ENCODE results near the gene STIP1. TPM values are rescaled to one million over a fixed set of nuclear protein-coding genes. Genes with fewer than 3 reads are reported as not detected.

Gene STIP1
- total RNA-seq, 1 experiment from 2014 or later: 297 TPM

- Mint-ChIP-seq H3K36me3 (ENCODE audit: insufficient read depth, unreplicated experiment) (peaks cover 83% of the 10 kb centered on the region), H3K27ac (ENCODE audit: unreplicated experiment) (peak overlapping the region; percentile 39), H3K27me3 (ENCODE audit: insufficient read depth, unreplicated experiment) (no peaks in the 10 kb centered on the region), H3K4me3 (ENCODE audit: unreplicated experiment) (no peak overlapping the region), H3K9me3 (ENCODE audit: unreplicated experiment) (no peaks in the 10 kb centered on the region), H3K4me1 (ENCODE audit: low read depth, unreplicated experiment) (no peaks in the 10 kb centered on the region)
- Histone ChIP-seq H3K9me3 (no peaks in the 10 kb centered on the region), H3K36me3 (ENCODE audit: control insufficient read depth, insufficient read depth, low read length) (peaks cover 5% of the 10 kb centered on the region), H3K27me3 (replicated peaks; ENCODE audit: control insufficient read depth, insufficient read depth, low read length) (no peaks in the 10 kb centered on the region), H3K4me3 (ENCODE audit: low read depth, low read length) (no peak overlapping the region), H3K4me1 (no peaks in the 10 kb centered on the region)
- no TSS peak for BruUV-seq (replicated peaks)
- POLR2A ChIA-PET: interaction anchor here (0.6 to 1.9 kb wide), 4 partner anchors 19 to 113 kb away, joined by 3 to 7 read pairs (median 6); partner anchors contain the start of genes ESRRA, PRDX5 and STIP1
- intact Hi-C loops (cut with micrococcal nuclease; ENCODE audit: unreplicated experiment): loop anchor here (1.0 kb wide), 1 partner anchor 30 kb away; the partner anchor contains the start of gene VEGFB
- TF ChIP-seq CTCF (IDR thresholded peaks at IDR 0.05; ENCODE audit: insufficient read depth in 1 of 2, low read depth in 1 of 2, low read length in 1 of 2, severe bottlenecking in 1 of 2, unreplicated experiment in 1 of 2): peak; percentile 59 to 74
- CTCF ChIA-PET: interaction anchor here (0.5 to 1.3 kb wide), 11 partner anchors 9 to 132 kb away, joined by 3 to 9 read pairs (median 5); partner anchors contain the start of genes NUDT22, STIP1 and TRPT1
- DNase-seq: peak; percentile 69 to 71
These were observed 18.6 kb downstream of the STIP1 start for GRCh38 chr11:64204464-64204989.

- intact Hi-C loops (cut with micrococcal nuclease; ENCODE audit: unreplicated experiment): no loop called here
- H3K4me1 Mint-ChIP-seq (ENCODE audit: low read depth, unreplicated experiment): no peaks in the 10 kb centered on the region
- TF ChIP-seq CTCF (IDR thresholded peaks at IDR 0.05; ENCODE audit: insufficient read depth in 1 of 2, low read depth in 1 of 2, low read length in 1 of 2, severe bottlenecking in 1 of 2, unreplicated experiment in 1 of 2): no peak
- no peak within 1 kb of the TSS for H3K4me3 Mint-ChIP-seq (ENCODE audit: unreplicated experiment)
- no peak within 1 kb of the TSS for H3K27ac Mint-ChIP-seq (ENCODE audit: unreplicated experiment)
- no peak for DNase-seq
- Histone ChIP-seq H3K27me3 (replicated peaks; ENCODE audit: control insufficient read depth, insufficient read depth, low read length) (no peaks in the 10 kb centered on the region), H3K4me1 (no peaks in the 10 kb centered on the region), H3K36me3 (ENCODE audit: control insufficient read depth, insufficient read depth, low read length) (peaks cover 5% of the 10 kb centered on the region), H3K4me3 (ENCODE audit: low read depth, low read length) (no peak within 1 kb of the TSS), H3K9me3 (no peaks in the 10 kb centered on the region)
- ChIA-PET POLR2A (no interaction called here), CTCF (interaction anchor here (1.1 kb wide), 1 partner anchor 25 kb away, joined by 3 read pairs; no protein-coding TSS in a partner anchor)
- no peaks in the 10 kb centered on the region for H3K9me3 Mint-ChIP-seq (ENCODE audit: unreplicated experiment)
- no peaks in the 10 kb centered on the region for H3K27me3 Mint-ChIP-seq (ENCODE audit: insufficient read depth, unreplicated experiment)
- peaks cover 83% of the 10 kb centered on the region for H3K36me3 Mint-ChIP-seq (ENCODE audit: insufficient read depth, unreplicated experiment)
- BruUV-seq (replicated peaks): no TSS peak
These were observed 20.7 kb downstream of the STIP1 start, which contains the start of gene FERMT3 for GRCh38 chr11:64206457-64207255. TSS of gene FERMT3 (plus strand) at chr11:64206721. CDS start at chr11:64207365, 644 bp downstream.

- no peak for TF ChIP-seq CTCF (IDR thresholded peaks at IDR 0.05; ENCODE audit: insufficient read depth in 1 of 2, low read depth in 1 of 2, low read length in 1 of 2, severe bottlenecking in 1 of 2, unreplicated experiment in 1 of 2)
- Histone ChIP-seq H3K27me3 (replicated peaks; ENCODE audit: control insufficient read depth, insufficient read depth, low read length) (no peaks in the 10 kb centered on the region), H3K36me3 (ENCODE audit: control insufficient read depth, insufficient read depth, low read length) (peaks cover 1% of the 10 kb centered on the region), H3K9me3 (no peaks in the 10 kb centered on the region), H3K4me1 (no peaks in the 10 kb centered on the region), H3K4me3 (ENCODE audit: low read depth, low read length) (no peak overlapping the region)
- no TSS peak for BruUV-seq (replicated peaks)
- Mint-ChIP-seq H3K27me3 (ENCODE audit: insufficient read depth, unreplicated experiment) (no peaks in the 10 kb centered on the region), H3K27ac (ENCODE audit: unreplicated experiment) (no peak overlapping the region), H3K9me3 (ENCODE audit: unreplicated experiment) (no peaks in the 10 kb centered on the region), H3K36me3 (ENCODE audit: insufficient read depth, unreplicated experiment) (peaks cover 79% of the 10 kb centered on the region), H3K4me3 (ENCODE audit: unreplicated experiment) (no peak overlapping the region), H3K4me1 (ENCODE audit: low read depth, unreplicated experiment) (no peaks in the 10 kb centered on the region)
- CTCF ChIA-PET: no interaction called here
- no peak for DNase-seq
- intact Hi-C loops (cut with micrococcal nuclease; ENCODE audit: unreplicated experiment): no loop called here
- POLR2A ChIA-PET: interaction anchor here (0.6 kb wide), 1 partner anchor 20 kb away, joined by 6 read pairs; no protein-coding TSS in a partner anchor
These were observed 21.5 kb downstream of the STIP1 start for GRCh38 chr11:64207256-64208085.

Data from Caco-2 (cell line).